Stimulated activated CD8-positive, alpha-beta memory T cell treated with anti-CD3 and anti-CD28 coated beads, Interleukin-7, amount 100 ng/mL, for 48 hours (primary cell): ENCODE data around the gene WDFY4.

ENCODE experiments used
- DNase-seq, 2 donors: peaks; one replicate each; pipeline ENCODE4 v3.0.0-alpha.2; 2020; ENCODE audit warnings: low read depth in 1 of 2; ENCODE audit errors: extremely low read depth in 1 of 2

Gene WDFY4

GRCh38 chr10:48740988-48741387 is 56.3 kb downstream of the WDFY4 start:
- no peak for DNase-seq

GRCh38 chr10:48742891-48743860 is 58.5 kb downstream of the WDFY4 start:
- no peak for DNase-seq

- DNase-seq, result no peak
Observed at GRCh38 chr10:48744587-48744986, 59.9 kb downstream of the WDFY4 start.

- DNase-seq, result no peak
Observed at GRCh38 chr10:48745662-48746245, 61.1 kb downstream of the WDFY4 start.

- DNase-seq, result no peak
Observed at GRCh38 chr10:48748573-48748972, 63.9 kb downstream of the WDFY4 start.

- no peak for DNase-seq
Observed at GRCh38 chr10:48749254-48749787, 64.6 kb downstream of the WDFY4 start.

- DNase-seq, result no peak
Observed at GRCh38 chr10:48750019-48750418, 65.3 kb downstream of the WDFY4 start.

GRCh38 chr10:48750991-48751390 is 66.3 kb downstream of the WDFY4 start:
- no peak for DNase-seq

GRCh38 chr10:48751730-48752129 is 67.1 kb downstream of the WDFY4 start:
- no peak for DNase-seq

- DNase-seq, result no peak
Observed at GRCh38 chr10:48758411-48758810, 73.7 kb downstream of the WDFY4 start.

- no peak for DNase-seq
Observed at GRCh38 chr10:48759113-48759901, 74.6 kb downstream of the WDFY4 start.

GRCh38 chr10:48760983-48761382 is 76.3 kb downstream of the WDFY4 start:
- no peak for DNase-seq

- no peak for DNase-seq
Observed at GRCh38 chr10:48762064-48763042, 77.7 kb downstream of the WDFY4 start.

GRCh38 chr10:48763403-48763965 is 78.8 kb downstream of the WDFY4 start:
- no peak for DNase-seq

- no peak for DNase-seq
Observed at GRCh38 chr10:48764486-48764885, 79.8 kb downstream of the WDFY4 start.

- no peak for DNase-seq
Observed at GRCh38 chr10:48765039-48765438, 80.4 kb downstream of the WDFY4 start.

GRCh38 chr10:48765527-48765926 is 80.9 kb downstream of the WDFY4 start:
- DNase-seq, result no peak

- DNase-seq, result no peak
Observed at GRCh38 chr10:48767373-48768143, 82.9 kb downstream of the WDFY4 start.
